Ovary (tissue), 3 donors: ENCODE measurements around the gene YLPM1.

ENCODE experiments used
- EP300 ChIP-seq: sonication (generic); formaldehyde crosslinking; IDR thresholded peaks from one replicate; pipeline ENCODE4 v1.6.1; 2017; ENCODE audit warnings: antibody characterized with exemption
- POLR2A ChIP-seq: fragments of 450-650 bp; IDR thresholded peaks from one replicate; pipeline ENCODE4 v1.6.1; 2017; ENCODE audit warnings: antibody characterized with exemption, mild to moderate bottlenecking, moderate library complexity
- TF ChIP-seq, protein P1 (sequence below), 3 donors: fragments of 450-650 bp in 2 of 3; fragments of 200-600 bp in 1 of 3; IDR thresholded peaks; one replicate each; pipeline versions ENCODE4 v1.5.1 to v1.8.0; 2016 to 2022; ENCODE audit warnings: antibody characterized with exemption in 3 of 3, mild to moderate bottlenecking in 1 of 3
- donor health status: DM: no; HTN: no; CAD: no.

DNA sequence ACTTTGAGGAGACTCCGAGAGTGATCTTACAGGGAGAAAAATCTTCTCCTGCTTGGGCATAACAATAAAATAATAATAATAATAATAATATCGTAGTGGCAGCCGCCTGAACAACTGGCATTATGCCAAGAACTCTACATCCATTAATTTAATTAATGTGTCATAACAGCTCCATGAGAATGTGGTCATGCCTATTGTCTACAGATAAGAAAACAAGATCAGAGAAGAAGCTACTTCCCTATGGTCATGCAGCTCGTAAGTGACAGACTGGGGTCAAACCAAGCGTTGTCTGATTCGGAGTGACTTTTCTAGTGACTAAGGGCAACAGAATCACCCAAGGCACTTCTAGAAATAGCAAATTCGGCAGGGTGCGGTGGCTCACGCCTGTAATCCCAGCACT is 101.1 kb downstream of the YLPM1 start:
- TF ChIP-seq, protein P1, sequence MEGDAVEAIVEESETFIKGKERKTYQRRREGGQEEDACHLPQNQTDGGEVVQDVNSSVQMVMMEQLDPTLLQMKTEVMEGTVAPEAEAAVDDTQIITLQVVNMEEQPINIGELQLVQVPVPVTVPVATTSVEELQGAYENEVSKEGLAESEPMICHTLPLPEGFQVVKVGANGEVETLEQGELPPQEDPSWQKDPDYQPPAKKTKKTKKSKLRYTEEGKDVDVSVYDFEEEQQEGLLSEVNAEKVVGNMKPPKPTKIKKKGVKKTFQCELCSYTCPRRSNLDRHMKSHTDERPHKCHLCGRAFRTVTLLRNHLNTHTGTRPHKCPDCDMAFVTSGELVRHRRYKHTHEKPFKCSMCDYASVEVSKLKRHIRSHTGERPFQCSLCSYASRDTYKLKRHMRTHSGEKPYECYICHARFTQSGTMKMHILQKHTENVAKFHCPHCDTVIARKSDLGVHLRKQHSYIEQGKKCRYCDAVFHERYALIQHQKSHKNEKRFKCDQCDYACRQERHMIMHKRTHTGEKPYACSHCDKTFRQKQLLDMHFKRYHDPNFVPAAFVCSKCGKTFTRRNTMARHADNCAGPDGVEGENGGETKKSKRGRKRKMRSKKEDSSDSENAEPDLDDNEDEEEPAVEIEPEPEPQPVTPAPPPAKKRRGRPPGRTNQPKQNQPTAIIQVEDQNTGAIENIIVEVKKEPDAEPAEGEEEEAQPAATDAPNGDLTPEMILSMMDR (IDR thresholded peaks at IDR 0.05) = no peak
- no peak for TF ChIP-seq POLR2A
- no peak for TF ChIP-seq EP300
